Stromal cell of bone marrow (primary cell): ENCODE results near the gene PAX8.

Source experiments
- DNase-seq: peaks from one replicate; pipeline ENCODE4 v3.0.0-alpha.2; 2012; ENCODE audit warnings: low read depth

PAX8 gene

DNA sequence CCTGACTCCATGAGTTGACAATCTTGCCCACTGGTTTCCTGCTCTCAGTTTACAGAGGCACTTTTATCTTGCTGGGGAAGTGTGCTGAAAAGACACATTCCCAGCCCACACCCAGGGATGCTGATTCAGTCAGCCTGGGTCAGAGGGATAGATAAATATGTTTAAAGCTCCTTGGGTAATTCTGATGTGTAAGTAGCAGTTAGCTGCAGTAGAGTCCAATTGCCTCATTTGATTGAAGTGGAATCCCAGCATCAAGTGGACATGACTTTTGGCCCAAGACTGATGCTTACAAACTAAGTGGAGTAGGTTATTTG lies 75.5 kb downstream of the PAX8 start:
- peak; percentile 23 for DNase-seq

DNA sequence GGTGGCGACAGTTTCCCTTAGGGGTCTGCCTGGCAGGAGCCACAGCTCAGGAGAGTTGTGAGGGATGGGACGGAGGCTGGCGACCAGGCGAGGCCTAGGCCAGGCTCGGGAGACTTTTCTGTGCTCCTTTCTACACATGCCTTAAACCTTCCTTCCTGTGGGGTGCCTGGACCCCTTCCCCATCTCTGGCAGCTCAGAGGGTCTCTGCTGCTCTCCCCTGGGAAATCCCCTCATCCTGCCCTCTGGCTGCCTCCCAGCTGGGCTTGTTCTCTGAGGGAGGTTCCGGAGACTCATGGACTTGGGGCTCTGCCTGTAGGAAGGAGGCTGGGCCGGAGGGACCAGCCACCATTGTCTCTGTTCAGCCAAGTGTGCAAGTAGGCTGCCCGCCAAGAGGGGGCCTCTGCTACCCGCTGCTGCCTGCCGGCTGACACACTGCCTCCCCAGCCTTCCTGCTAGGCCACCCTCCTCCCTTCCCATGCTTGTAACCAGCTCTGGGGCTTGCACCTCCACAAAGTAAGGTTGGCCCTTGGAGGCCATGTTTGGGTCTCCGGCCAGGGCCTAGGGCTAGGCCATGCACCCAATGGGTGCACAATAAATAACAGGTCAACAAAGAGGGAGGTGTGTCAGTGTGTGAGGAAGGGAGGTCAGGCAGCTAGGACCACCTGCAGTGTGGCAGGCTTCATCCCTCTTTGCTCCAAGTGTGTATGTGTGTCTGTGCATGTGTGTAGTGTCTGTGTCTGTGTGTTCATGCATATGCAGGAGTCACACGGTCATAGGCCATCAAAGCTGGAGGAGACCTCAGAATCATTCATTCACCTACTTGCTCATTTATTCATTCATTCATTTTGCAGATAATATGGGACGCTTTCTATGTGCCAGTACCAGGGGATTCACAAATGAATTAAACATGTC lies 76.2 kb downstream of the PAX8 start:
- no peak for DNase-seq

DNA sequence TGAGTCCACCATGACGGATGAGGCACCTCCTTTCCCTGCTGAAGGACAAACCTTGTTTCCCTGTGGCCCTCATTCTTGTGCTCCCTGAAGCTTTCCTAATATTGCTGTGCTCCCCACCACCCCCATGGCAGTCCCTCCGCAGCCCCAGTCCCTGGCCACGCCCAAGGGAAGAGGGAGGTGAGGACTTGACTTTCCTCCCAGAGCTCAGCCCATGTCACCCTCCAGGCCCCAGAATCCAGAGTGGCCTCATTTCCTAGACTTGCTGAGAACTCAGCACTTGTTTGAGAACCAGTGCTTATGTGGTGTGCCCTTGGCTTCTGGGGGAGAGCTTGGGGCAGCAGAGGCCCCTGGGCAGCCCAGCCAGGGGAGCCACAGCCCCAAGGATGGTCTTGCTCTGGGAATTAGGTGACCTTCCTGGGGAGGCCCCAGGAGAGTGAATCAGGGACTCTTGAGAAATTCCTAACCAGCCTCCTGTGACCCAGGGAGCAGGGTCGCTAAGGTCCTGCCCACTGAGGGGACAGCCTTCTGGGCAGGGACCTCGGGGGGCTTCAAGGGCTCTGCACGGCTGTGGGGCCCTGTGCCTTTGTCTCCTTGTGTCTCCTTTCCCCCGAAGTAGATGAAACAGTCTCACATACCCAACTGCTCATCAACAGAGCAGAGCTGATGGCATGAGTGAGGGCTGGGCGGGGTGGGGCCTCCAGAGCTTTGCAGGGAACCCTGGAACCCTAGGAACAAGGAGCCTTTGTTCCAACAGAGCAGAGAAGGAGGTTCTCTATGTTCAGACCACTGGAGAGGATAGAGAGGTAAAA lies 77.0 kb downstream of the PAX8 start:
- no peak for DNase-seq

DNA sequence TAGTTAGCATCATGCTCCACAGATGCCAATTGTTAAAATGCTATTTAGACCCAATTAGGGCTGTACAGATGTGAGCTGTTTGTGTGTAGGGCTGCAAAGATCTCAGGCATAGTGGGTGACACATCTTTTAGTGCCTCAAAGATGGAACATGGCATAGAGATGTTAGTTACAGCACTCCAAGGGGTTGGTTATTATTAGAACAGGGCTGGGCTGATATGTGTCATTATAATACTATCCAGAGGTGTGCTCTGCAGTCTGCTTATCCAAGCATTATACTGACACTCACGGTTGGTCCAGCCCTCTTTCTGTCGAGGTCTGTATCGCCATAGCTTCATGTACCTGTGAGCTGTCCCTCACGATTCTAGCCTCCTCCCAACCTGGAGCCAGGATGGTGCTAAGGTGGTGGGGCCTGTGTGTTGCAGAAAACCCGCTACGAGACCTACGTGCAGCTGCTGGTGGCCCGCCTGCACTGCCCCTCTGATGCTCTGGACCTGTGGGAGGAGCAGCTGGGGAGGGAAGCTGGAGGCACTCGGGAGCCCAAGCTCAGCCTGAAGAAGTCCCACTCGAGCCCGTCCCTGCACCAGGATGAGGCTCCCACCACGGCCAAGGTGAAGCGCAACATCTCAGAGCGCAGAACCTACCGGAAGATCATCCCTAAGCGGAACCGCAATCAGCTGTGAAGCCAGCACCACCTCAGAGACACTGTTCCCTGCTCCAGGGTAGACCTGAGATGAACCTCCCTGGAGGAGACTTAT lies 77.8 kb downstream of the PAX8 start:
- DNase-seq, result no peak

DNA sequence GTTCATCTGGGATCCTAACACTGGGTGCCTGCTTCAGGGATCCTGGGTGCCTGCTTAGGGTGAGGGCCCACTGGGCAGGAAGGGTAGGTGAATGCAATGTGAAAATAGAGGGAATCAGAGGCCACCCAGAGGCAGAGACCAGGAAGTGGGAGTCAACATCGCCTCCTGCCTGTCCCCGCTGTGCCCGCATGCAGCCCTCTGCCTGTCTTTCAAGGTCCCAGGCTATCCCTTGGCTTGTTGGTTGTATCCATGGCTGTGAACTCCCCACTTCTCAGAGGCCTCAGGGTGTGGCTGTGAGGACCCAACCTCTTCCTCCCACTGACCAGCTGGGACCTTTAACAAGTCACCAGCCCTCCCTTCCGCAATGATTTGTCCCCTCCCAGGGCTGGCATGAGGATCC lies 78.5 kb downstream of the PAX8 start:
- DNase-seq, result no peak

DNA sequence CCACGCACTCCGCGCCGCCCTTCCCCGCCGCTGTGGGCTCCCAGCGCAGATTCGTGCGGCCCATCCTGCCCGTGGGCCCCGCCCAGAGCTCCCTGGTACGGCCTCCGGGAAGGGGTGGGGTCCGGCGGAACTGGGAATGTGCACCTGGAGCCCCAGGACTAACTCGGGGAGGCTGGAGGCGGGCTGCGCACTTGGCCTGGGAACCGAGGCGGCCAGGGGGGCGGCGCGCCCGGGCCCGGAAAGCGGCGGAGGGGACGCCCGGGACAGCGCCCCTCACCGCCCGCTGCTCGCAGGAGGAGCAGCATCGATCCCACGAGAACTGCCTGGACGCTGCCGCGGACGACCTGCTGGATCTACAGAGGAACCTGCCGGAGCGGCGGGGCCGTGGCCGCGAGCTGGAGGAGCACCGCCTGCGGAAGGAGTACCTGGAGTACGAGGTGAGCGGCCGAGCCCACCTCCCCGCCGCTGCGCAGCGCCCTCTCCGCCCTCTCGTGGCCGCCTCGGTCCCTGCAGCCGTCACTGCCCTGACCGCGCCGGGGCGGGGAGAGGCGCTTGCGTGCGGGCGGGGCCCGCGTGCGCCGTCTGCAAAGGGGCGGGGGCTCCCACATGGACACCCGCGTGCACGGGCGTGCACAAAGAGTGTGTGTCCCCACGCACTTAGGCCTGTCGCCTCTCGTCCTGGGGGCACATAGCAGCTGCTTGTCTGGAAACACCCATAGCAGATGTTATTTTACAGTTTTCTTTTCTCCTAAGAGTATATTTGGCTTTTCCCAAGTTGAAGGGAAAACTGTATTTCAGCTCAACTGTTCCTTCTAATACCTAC lies 79.7 kb downstream of the PAX8 start:
- peak; percentile 37 for DNase-seq

DNA sequence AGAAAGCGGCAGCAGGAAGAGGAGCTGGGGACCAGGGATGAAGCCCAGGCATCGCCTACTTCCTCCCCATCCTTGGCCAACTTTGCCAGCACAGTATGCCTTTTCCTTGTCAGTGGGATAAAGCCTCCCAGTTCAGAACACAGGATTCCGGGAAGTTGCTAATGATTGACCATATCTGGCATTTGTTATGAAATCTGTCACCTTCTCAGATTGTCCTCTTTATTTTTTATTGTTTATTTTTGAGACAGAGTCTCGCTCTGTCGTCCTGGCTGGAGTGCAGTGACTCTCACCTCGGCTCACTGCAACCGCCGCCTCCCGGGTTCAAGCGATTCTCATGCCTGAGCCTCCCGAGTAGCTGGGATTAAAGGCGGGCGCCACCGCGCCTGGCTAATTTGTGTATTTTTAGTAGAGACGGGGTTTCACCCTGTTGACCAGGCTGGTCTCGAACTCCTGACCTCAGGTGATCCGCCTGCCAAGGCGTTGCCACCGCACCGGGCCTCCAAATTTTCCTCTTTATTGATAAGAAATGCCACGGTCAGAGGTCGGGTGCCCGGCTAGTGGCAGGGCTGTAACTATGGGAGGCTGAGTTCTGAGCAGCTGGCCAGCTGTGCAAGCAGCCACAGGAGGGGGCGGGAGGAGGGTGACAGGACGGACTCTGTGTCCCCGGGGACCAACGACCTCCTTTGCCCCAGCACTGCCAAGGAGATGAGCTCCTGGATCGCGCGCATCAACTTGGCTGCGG lies 80.5 kb downstream of the PAX8 start:
- no peak for DNase-seq

DNA sequence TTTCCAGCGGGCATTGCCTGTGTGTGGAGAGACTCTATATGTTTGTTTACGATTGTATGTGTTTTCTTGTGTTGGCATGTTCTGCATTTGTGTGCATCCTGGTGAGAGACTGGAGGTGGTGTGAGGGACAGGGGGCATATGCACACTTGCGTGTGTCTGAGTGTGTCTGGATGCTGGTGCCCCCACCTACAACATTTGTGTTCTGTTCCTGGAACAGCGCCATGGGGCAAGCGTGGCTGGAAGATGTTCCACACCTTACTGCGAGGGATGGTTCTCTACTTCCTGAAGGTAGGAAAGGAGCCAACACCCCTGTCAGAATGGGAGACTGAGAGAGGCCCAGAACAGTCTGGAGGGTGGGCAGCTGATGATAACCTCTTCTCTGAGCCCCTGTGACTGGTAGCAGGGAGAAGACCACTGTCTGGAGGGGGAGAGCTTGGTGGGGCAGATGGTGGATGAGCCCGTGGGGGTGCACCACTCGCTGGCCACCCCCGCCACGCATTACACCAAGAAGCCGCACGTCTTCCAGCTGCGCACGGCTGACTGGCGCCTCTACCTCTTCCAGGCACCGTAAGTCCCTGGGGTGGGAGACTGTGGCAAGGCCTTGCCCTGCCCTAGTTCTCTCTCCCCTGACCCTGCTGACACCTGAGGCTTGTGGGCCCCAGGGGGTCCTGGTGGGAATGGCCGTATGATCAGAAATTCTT lies 81.2 kb downstream of the PAX8 start:
- no peak for DNase-seq

DNA sequence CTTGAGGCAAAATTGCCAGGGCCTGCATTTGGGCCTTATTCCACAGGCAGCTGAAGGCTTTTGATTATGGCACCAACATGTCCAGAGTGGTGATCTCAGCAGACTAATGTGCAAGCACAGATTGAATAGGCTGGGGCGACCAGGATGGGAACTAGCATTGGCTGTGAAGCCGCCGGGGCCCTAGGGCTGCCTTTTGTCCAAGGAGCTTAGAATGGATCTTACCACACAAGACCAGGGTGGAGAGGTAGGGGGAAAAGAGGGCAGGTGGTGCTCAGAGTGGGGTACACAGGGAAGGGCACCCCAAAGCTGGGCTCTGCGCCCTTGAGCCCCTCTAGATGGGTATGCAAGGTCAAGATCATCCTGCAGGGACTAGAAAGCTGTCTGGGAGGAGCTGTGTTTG lies 81.9 kb downstream of the PAX8 start:
- DNase-seq, result no peak

DNA sequence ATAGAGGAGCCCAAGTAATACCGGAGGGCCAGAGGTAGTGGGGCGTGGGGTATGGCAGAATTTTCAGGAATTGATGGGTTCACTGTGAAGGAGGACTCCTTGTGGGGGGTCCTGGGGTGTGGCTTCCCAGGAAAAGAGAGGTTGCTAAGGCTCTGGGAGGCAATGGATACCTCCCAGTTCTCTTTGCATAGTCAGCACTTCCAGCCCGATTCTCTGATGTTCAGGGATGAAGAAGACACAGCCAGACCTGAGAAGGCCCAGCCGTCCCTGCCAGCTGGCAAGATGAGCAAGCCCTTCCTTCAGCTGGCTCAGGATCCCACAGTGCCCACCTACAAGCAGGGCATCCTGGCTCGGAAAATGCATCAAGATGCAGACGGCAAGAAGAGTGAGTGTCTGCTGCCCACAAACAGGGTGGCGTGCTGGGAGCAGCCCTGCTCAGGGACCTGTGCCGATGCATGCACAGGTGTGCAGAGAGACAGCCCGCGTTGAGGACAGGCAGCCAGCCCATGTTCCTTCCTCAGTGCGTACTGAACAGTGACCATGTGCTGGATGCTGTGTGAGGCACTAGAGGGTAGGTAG lies 82.7 kb downstream of the PAX8 start:
- no peak for DNase-seq

DNA sequence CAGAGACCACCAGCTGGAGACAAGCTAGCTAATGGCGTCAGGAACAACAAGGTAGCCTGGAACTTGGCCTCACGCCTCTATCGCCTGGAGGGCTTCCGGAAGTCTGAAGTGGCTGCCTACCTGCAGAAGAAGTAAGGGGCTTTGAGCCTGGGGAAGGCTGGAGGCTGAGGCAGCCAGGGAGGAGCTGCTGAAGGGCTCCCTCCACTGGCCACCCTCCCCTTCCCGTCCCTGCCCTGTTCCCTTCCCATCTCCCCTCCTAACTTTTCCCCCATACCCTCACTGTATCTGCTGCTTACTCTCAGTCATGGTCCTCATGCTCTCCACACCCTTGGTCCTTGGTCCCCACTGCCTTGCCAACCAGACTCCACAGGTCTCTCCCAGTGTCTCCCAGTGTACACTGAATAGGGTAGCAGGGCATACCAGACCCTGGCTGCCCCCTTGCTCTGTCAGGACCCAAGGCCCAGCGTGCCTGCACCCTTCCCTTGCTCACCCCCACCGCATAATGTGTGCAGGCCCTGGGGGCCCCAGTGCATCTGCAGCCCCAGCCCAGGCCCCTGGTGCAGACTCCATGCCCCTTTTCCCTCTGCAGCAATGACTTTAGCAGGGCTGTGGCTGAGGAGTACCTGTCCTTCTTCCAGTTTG lies 86.1 kb downstream of the PAX8 start:
- no peak for DNase-seq

DNA sequence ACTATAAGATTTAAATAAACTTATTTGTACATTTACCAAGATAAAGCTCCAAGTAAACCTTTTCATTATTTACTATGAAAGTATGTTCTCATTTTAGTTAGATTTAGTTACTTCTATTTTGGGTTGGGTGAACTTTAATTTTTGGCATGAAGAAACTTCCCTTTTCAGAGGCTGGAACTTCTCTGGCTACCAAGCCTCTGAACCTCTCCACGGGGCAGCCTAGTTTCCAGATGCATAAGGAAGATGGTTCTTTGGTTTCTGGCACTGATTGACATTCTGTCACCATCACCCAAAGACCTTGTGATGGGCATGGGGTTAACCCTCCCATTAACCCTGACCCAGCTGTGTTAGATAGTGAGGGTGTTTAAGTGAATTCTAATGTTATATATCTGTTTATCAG lies 87.8 kb downstream of the PAX8 start:
- DNase-seq, result no peak

DNA sequence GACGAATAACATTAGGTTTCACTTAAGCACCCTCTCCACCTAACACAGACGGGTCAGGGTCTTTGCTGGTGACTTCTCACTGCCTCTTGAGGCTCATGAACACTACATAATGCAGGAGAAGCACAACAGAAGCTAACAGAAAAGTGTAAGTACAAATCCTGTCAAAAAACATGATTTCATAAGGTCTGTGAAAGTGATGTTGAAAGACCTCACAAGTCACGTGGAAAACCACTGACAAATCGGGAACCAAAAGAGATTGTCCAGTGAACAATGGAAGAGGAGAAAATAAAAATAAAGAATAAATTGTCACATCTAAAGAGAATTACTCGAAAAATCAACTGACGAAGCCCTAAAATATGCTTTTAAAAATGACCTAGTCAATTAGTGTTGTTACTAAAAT lies 91.0 kb downstream of the PAX8 start:
- no peak for DNase-seq

DNA sequence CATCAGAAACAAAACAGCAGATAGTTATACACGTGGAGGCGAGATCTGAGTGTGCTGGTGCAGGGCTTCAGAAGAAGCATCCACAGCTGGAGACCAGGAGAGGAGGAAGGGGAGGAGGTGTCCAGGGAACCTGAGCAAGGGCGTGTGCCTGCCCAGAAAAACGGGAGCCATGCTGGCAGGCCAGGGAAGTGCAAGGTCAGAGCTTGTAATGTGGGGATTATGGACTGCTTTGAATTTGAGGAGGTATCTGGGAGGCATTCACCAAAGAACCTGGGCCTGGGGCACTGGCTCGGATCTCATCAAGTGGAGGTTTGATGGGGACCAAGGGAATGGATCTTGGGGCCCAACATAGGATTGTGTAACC lies 92.3 kb downstream of the PAX8 start:
- no peak for DNase-seq

DNA sequence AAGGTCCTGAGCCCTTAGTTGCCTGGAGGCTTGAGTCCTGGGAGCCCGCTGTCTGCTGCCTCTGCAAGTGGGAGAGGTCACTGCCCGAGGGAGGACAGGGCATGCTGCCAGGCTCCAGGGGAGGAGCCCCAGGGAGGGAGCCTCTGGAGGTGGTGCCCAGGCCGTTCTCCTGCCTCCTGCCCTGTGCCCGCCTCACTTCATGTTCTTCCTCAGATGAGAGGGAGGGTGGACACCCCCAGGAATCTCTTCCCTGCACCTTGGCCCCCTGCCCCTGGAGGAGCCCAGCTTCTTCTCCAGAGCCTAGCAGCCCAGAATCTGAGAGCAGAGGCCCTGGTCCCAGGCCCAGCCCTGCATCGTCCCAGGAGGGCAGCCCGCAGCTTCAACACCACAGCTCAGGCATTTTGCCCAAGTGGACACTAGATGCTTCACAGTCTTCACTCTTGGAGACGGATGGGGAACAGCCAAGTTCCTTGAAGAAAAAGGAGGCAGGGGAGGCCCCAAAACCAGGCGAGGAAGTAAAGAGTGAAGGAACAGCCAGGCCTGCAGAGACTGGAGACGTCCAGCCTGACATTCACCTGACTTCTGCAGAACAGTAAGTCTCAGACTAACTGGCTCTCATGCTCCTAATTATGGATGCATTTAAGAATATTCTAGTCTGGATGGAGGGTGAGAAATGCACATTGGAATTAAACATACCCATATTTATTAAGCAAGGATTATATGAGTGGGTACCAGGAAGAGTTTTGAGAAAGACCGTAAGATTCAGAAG lies 92.9 kb downstream of the PAX8 start:
- no peak for DNase-seq

DNA sequence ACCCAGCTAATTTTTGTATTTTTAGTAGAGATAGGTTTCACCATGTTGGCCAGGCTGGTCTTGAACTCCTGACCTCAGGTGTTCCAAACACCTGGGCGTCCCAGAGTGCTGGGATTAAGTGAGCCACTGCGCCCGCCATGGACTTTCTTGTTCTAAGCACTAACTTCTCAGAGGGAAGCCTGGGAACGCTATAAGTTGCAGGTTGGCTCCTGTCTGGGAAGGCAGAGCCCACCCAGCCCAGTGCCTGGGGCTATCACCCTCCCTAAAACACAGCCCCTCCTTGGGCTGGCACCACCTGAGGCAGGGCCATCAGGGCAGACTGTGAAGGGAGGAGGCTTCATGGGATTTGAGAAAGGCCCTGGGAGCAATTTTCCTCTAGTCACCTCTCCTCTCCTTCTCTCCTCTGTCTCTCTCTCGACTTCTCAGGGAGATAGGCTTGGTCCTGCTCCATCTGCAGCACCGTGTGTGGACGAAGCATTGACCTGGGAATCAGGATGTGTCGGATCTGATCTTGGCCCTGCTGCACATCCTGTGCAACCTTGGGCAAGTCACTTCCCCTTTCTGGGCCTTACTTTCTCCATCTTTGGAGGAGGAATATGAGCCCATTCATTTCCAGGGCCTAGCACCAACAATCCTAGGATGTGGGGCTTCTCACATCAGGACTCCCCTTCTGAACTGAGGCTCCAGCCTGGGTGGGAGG lies 94.0 kb downstream of the PAX8 start:
- no peak for DNase-seq

DNA sequence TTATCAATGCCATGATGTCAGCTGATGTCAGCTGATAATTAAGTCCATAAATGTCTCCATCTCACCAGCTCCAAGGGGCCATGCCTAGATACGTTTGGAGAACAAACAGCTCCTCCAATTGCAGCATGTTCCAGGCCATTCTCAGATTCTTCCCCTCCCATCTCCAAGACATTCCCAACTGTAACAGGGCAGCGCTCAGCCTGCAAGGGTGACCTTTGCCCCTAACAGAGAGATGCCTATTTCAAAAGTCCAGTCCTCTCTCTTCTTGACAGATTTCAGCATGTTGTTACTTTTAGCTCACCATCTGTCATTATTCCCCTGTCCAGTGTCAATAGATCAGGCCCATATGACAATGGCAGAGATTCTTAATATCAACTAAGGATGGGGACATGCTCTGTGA lies 95.0 kb downstream of the PAX8 start:
- DNase-seq, result no peak

DNA sequence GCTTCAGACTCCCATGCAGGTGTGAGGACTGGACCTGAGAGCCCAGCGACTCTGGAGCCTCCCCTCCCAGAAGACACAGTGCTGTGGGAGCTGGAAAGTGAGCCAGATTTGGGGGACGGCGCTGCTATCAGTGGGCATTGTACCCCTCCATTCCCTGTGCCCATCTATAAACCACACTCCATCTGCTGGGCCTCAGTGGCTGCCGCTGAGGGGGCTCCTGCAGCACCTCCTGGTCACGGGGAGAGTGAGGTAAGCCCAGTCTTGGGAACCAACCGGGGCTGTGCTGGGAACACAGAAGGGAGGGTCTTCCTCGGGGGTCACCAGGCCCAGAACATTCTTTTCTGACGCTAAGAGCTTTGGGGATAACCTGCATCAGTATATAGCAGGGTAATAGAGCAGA lies 95.5 kb downstream of the PAX8 start:
- no peak for DNase-seq
